Measurements from ENCODE around the gene HLX.

HLX gene

DNA sequence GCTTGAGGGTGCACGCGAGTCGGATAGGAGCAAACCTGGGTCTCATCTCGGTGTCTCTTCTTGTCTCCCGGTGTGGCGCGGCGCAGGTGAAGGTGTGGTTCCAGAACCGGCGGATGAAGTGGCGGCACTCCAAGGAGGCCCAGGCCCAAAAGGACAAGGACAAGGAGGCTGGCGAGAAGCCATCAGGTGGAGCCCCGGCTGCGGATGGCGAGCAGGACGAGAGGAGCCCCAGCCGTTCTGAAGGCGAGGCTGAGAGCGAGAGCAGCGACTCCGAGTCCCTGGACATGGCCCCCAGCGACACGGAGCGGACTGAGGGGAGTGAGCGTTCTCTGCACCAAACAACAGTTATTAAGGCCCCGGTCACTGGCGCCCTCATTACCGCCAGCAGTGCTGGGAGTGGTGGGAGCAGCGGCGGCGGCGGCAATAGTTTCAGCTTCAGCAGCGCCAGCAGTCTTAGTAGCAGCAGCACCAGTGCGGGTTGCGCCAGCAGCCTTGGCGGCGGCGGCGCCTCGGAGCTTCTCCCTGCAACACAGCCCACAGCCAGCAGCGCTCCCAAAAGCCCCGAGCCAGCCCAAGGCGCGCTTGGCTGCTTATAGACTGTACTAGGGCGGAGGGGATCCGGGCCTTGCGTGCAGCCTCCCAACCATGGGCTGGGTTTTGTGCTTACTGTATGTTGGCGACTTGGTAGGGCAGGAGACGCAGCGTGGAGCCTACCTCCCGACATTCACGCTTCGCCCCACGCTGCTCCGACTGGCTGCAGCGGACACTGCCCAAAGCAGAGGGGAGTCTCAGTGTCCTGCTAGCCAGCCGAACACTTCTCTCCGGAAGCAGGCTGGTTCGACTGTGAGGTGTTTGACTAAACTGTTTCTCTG is 5.1 kb downstream of the HLX start:
- DNase-seq, result no peak

DNA sequence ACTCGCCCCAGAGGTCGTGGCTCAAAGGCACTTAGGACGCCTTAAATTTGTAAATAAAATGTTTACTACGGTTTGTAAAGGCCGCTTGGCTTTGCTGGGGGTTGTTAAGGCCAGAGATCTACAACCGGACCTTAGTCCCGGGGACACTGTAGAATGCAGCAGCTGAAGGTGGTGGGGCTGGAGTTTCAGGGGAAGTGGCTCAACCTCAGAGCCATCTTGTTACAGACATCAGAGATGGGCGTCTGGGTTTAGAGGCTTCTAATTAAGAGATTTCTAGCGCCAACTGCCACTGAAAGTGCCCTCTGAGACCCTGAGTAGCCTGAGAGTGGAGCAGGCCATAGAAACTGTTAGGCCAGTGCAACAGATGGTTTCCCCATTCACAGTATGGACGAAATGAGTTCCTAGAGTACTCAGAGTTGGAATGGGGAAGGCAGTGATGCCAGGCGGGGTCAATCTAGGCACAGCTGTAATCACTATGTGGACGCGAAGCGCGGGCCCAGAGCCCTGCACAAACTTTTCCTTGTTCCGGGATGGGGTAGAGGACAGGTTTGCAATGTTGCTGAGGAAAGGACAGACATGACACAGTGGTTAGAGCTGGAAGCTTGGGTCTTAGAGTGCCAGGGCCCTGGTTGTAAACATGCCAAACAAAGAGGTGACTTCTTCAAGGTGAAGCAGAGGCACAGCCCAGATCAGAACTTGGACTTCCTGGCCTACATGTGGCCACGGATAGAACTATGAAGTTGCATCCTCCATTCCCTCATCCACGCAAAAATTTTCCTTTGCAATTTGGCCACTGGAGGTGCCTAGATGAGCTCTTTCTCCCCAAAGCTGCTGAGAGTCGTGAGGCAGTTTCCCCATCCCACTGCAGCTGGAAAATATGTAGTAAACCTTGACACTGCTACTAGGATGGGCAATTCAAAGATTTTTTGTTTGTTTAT is 6.0 kb downstream of the HLX start:
- no peak for DNase-seq

DNA sequence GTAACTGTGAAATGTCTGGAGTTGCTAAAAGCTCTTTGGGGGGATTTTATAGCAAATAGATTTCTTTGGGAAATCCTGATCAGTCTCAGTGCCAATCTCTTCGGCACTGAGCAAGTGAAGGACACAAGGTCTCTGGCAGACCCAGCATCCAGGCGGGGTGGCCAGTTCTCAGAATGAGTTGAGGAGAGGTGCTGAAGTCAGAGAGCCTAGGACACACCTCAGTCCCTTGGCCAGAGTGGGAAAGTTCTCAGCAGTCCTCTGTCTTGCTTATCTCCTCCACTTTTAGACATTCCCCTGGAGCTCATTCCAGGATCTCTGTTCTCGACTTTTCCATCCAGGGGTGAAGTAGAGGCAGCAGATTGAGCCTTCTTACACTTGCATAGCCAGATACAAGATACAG is 6.7 kb downstream of the HLX start:
- DNase-seq, result no peak

DNA sequence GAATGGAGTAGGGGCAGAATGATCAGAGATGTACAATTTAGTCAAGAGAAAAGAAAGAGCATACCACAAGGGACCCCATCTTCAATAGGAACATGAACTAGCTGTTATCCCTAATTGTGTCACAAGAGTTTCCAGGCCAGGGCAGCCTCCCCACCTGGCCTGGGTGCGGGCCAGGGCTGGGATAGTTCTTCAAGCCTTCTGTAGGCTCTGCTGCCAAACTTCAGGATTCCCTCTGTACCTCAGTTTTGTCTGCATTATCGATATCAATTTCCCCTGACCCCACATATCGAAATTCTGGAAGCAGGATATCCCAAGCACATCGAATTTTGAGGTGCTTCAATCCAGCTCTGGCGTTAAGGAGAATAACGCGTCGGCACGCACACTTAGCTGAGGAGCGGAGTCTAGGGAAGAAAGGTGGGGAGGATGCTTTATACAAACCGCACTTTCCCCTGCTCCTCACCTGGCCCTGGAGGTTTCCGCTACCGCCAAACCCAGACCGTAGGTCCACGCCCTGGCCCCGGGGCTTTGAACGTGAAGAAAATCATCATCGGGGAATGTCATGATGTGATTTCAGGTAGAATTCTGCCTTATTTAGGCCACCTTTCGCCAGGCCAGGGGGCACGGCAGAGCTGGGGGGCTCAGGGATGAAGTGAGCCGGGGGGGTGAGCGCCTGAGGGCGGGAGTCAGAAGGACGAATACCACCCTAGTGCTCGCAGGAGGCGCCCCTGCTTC is 7.4 kb downstream of the HLX start:
- no peak for DNase-seq

DNA sequence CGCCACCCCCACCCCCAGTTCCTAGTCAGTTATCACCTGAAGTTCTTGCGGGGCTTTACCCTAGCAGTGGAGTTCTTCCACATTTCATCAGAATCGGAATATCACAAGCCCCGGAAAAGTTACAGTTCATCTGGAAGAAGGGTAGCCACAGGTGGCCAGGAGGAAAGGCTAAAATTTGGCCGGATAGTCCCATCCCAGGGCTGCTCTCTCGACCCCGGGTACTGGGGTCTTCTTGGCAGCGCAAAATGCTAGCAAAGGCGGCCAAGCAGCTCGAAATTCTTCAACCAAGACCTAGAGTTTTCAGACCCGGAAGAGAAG is 7.9 kb downstream of the HLX start:
- DNase-seq, result no peak

DNA sequence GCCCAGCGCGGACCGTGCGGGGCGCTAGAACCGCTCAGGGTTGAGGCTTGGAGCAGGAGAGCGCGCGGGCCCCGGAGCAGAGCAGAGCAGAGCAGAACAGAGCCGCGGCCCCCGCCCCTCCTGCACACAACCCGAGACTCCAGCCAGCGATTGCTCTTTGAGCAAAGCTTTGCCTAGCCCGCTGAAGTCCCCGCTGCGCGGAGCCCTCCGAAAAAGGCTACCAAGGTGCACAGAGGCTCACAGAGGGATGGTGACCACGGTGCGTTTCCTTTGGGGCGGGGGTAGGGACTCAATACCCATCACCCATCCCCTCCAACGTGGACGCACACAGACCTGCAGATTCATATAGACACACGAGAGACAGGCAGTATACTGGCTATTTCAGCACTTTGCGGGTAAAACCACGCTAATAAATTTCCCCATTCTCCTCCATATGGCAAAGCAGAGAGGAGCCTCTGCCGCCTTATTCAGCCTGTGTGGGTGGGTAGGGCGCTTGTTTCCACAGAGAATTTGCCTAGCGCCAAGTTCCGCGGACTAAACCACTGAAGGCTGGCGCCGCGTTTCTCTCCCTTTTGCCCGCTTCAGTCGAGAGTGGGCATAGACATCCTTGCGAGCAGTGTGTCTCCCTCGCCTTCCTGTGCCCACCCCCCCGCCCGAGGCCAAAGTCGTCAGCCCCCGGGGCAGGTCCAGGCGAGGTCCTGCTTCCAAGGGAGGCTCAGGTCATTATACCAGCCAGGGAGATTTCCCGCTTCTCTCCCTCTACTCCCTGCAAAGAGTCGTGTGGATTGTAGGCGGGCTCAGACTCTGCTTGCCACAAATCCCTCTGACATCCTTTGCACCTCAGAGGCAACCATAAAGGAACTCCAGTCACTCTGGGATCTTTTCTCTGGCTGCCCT is 8.5 kb downstream of the HLX start:
- DNase-seq, result no peak

DNA sequence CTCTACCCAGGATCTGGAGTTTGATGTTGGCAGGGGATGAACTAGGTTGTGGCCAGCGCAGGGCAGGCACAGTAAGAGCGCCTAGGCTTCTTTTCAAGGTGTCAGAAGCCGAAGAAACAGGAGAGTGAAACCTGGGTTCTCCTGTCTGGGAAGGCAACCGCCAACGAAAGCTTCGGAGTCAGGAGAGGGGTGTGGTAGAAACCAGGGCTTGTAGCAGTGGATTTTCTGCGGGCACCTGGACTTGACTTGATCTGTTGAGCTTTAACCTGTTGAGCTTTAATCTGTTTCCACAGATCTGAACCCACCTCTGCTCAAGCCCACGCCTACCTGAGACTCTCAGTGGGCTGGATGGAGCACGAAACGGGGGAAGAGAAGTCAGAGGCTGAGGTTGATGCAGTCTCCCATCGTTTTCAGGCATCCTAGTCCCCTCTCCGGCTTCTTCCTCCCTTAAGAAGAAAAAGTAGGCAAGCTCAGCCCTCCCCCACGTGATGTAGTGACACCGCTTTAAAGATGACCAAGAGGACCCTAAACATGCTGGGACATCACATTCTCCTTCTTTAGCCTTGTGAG is 9.3 kb downstream of the HLX start:
- no peak for DNase-seq

DNA sequence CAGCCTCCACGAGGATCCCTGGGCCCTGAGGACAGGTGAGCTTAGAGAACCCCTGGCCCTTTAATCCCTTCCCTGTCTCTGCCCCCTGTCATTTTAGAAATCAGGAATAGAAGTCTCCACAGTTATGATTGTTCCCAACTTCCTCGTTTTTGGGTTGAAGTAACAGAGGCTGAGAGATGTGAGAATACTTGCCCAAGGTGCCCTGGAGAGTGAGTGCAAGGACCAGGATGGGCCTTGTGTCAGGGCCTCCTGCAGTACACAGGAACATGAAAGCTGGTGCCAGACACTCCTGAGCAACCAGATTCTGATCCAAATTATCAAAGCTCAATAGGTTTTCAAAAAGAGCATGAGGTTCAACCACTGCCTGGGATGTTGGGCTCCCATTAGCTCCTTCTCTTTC is 10.1 kb downstream of the HLX start:
- DNase-seq, result no peak

DNA sequence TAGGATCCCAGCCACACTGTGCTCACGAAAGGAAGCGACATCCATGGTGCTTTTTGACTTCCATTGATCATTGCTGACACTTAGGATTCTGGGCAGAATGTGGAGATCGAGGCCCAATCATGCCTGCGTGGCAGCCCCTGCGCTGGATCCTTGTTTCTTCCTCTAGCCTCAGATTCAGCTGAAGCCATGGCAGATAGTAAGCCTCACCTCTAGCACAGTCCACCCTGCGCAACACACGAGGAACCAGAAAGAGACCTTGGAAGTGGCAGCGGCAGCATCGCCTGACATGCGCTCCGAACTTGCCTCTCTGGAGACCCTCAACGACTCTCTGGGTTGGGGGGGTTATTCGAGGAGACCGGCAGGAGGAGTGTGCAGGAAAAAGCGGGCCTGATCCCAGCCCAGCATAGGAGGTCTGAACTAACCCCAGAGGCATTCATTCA is 10.6 kb downstream of the HLX start:
- DNase-seq, result no peak

DNA sequence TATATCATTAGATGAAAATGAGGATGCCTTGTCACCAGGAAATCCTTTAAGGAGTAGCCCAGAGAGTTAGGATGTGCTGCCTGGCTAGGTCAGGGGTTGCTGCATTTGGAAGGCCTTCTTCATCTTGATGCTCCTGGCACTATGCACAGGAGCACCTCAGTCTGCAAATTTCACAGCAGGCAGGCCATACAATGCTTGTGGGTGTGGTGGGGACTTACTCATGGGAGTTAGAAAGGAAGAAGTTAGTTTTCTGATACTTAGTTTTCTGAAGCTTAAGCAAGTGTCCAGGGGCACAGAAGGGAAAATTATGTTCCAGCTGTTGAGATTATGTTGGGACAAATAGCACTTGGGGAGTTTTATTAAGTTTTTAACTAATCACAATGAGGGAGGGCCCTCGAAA is 11.4 kb downstream of the HLX start:
- DNase-seq, result no peak

DNA sequence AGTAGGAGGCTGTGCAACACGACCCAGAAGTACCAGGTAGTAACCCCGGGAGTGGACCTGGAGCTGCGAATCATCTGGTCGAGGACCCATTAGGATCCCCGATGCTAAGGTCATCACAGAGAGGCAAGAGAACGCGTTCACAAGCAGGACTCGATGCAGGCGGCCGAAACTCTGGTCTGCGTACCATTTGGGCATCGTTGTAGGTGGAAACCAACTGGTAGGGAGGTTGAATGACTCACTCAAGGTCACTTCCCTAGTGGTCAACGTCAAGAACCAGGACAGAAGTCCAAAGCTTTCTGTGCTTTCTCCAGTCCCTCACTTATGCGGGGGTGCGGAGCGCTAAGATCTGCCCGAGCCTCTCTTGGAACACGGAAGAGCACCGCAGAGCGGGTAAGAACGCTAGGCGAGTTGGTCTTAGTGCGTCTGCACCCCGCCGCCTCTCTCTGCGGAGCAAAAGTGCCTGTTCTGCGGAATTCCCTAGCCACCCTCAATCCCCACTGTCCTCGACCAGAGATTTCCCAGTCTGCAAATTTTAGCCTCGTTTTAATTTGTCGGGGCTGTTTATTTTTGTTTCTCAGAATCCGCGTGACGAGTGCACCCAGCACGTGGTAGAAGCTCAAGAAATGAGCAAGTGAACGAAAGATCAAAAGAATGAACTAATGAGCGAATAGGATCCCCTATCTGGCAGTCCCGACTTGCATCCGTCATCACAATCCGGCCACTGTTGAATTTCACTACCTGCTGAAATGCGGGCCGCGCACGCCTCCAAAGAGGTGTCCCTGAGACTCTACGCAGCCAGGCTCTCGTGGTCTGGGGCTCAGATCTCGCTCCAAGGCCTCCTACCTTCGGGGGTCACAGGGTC is 12.2 kb downstream of the HLX start:
- no peak for DNase-seq

DNA sequence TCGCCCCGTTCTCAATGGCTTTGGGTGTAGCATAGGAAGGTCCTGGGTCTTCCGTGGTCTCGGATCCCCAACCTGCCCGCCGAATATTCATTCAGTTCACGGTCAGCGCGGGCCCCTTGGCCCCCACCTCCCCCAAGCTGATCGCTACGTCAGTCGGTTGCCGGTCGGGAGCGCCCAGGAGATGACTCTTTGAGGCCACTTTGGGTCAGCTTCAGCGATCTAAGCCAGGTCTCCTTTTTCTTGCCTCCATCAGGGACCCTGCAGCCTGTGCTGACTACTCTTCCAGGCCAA is 12.8 kb downstream of the HLX start:
- no peak for DNase-seq

DNA sequence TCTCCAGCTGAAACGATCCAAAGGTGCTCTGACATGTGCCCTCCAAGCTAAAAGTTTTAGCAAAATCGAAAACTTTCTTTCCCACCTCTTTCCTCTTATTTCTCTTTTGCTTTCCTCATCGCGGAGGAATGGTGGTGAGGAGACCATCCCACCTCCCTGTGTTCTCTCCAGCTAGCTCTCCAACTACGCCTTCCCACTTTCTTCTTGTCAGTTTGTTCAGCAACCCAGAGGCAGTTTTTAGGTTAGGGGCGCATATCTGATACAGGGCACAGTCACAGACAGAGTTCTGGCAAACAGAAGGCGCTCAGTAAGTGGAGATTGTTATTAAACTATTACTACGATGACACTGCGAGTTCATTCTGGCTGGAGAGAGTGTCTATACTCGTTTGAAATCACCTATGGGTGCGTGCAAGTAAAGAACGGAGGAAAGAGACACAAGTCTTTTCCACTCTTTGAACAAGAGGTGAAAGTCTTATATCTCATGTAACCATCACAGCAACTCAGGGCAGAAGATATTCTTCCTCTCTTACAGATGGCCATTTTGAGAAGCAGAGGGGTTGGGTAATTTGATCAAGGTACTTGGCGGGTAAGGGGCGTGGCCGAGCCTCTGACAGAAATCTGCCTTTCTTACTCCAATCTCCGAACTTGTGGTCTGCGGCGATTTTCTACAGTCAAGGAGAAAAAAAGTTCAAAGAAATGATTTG is 13.9 kb downstream of the HLX start:
- no peak for DNase-seq

DNA sequence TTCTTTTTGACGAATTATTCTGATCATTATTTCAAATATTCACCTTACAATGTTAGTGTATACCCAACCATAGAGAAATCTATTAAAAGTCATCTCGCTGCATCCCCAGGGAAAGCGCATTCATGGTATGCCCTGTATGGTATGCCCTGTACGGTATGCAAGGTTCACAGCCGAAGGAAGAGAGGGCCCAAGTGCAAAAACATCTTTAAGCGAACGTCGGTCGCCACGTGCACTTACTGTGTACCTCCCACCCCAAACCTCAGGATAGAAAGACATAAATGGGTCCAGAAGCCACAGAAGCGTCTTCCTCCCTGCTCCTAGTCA is 14.4 kb downstream of the HLX start:
- DNase-seq, result no peak

DNA sequence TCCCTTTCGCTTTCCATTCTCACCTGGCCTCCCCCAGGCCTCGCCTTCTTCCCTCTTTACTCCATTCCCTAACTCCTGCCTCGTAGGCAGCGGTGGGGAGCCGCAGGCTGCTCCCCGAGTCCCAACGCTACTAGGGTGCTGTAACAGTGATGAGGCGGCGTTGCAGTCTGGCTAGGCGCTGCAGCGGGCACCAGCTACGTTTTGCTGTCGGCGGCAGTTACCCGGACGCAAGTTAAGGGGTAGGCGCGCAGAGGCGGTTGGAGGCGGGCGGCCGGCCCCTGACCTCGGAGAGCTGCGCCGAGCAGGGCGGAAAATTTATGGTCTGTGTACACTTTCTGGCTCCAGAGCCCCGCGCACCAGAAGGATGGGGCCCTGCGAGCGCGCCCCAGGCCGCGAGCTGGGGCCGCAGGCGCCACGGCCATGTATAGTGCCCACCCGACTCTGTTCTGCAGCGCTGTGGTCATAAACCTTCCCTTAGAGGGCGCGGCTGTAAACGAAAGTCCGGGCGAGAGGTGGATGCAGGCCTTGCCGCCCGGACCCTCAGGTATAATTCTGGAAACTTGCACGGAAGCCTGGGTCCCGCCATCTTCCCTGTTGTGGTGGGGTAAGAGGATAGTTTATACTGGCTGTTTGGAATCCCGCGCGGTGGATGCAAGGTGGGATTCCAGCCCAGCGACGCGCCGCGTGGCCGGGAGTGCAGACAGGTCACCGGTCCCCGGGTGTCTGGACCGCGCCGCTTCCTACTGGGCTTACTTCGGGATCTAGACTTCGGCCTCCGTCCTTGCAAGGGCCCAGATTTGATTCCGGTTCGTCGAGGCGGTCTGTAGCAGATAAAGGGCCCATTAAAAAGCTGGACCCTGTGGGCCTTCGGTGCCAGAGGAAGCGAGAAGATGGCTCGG is 15.0 kb downstream of the HLX start:
- no peak for DNase-seq

DNA sequence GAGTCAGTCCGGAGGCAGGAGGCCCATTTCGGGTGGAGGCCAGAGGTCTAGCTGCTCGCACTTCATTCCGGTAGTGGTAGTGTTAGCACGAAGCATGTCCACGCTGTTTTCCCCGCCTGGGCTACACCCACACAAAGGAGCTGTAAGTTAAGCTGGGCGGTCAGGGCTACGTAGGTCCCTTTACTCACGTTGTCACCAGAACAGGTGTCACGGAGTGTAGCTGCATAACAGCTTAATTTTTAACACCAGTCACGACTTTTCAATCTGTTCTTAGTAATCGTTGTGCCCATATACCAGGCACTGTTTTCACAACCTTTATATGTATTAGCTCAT is 15.6 kb downstream of the HLX start:
- no peak for DNase-seq

DNA sequence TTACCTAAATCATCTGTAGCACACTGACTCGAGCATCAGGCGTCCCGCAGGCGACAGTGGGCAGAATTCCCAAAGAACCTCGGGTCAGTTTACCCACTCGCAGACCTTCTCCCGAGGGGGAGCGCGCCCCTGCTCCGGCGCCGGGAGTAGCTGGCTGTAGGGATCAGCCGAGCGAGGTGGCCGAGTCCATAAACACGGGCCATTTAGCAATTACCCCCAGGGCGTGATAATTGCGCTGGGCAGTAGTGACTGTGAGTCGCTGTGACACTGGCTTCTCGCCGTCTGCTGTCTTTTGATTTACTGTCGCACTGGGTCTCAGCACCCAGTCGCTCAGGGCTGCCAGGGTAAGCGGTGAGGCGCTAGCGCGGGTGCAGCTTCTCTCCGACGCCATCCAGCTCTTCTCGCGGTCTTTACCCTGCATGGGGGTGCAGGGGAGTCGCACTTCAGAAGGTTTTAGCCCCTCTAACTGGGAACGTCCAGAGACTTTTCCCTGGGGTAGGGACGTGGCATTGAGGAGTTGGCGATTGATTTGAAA is 16.2 kb downstream of the HLX start:
- DNase-seq, result no peak

DNA sequence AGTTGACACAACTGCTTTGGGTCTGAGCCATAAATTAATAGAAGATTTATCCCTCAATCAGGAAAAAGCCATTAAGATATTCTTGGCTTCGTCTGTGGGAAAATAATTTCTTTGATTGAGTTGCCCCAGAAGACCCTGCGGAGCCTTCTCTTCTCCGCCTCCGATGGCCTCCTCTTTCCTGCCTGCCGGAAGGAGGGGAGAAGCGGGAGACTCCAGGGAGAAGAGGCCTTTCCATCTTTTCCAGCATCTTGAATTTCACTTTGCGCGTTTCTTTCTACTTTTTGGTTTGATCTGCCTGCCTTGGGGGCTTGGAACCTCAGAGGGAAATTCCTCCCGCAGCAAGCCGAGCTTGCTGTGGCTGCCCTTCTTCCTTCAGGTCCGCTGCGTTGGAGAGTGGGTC is 16.8 kb downstream of the HLX start:
- DNase-seq, result no peak

DNA sequence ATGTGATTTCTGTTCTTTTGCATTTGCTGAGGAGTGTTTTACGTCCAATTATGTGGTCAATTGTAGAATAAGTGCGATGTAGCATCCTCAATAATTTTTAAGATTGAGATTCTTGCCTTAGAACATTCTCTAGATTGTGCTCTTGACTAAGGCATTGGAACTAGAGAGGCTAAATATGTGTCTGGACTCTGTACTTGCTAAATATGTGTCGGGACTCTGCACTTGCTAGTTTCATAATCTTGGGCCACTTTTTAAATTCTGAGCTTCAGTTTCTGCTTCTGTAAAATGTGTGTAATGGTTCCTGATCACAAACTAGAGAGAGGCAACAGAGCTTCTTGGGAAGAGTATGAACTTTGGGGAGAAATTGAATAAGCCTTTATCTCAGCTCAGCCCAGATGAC is 21.6 kb downstream of the HLX start:
- no peak for DNase-seq

DNA sequence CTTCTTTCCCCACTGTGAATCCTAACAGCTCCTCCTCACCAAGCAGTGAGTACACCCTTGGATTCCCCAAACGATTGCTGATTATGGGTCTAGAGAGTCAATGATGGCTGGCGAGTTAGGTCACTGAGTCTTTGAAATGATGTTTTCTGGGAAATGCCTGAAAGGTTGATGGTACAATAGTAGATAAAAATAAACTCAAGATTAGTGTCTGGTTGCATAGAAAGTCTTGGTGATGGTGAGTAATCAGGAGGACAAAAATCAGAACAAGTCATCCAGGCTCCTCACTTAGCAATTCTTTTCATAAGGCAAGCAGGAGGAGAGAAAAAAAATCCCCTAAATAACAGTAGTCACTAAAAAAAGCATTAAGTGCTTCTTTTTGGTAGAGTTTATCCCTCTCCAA is 22.6 kb downstream of the HLX start:
- DNase-seq, result no peak

Measured in NCI-H2107 (cell line).